HG03439 (cell line): ENCODE results near the gene CTNNA1.

Source experiments
- ATAC-seq: cut with Tn5 transposase; IDR thresholded peaks from one replicate; pipeline ENCODE4 v1.9.1; 2021; ENCODE audit warnings: mild to moderate bottlenecking, moderate library complexity; ENCODE audit not compliant: unreplicated experiment

CTNNA1 gene

DNA sequence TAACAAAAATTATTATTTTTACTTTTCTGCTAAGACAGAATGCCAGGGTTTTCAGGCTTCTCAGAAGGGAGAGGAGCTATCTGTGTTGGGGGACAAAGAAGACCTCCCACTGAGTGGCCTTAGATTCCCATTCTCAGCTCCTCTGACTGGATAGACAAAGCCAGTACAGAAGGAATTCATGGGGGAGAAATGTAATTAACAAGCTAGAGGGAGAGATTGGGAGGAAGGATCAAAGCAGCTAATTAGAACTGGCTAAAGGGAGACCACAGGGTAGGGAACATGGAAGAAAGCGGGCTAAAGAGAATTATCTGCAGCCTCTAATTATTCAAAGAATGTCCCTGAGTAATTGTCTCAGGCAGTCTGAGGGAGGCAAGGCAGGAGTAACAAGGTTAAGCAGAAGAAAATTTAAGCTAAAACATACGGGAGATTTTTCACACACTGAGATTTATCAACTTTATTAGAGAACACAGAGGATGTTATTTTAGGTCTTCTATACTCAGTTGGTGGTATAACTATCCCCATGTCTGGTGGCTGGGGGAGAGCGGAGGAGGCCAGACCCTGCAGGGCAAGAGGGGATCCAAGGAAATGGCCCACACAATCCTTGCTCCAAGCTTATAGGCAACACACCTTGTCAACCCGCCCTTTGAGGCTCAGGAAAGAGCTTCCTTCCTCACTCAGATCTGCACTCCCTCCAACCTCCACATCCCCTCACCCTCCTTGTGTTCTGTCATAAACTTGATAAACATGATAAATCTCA, 209.6 kb downstream of the CTNNA1 start:
- no peak for ATAC-seq

DNA sequence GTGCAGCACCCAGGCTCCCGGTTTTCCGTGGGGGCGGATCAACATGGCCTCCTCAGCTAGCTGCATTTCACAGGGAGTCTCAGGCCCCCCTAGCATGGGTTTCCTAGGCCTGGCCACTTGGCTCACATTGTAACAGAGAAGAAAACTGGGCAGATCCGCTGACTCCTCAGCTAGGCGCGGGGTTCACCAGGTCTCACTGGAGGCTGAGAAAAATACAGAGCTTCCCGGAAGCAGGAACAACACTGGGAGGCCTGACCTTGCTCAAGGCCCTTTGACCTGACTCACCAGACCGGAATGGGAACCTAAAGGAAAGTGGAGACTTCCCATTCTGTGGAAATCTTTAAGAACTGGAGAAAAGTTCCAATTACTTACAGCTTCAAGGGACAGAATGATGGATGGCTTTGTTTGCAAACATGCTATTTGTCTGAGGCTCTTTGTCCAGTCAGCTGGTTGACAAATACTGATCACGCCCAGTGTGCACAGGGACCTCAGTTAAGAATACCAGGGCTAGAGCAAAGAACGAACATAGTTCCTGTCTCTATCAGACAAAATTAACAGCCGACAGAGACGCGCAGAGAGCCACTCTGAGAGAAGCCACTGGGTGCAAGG, 210.6 kb downstream of the CTNNA1 start:
- no peak for ATAC-seq

DNA sequence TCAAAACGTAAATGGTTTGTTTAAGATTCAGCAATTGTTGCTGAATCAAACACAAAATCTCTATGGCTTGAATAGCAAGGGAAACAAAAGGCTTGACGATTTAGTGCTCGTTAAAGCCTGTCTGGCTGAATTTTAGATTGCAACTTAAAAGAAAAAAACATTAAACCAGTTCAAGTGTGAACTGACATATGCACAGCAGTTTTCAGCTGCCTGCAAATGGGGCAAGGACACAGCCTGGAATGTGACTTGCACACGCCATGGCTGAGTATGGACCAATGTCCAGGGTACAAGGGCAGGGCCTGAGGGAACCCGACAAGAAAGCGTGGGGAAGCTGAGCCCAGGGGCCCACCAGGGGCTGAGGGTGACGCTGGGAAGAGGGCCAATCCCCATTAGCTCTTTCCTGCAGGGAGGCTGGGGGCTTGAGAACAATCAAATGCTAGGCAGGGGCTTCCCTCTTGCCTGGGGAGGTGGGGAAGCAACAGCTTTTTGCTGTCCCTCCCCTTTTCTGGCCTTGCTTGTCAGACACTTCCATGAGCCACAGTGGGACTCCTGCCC, 211.5 kb downstream of the CTNNA1 start:
- no peak for ATAC-seq

DNA sequence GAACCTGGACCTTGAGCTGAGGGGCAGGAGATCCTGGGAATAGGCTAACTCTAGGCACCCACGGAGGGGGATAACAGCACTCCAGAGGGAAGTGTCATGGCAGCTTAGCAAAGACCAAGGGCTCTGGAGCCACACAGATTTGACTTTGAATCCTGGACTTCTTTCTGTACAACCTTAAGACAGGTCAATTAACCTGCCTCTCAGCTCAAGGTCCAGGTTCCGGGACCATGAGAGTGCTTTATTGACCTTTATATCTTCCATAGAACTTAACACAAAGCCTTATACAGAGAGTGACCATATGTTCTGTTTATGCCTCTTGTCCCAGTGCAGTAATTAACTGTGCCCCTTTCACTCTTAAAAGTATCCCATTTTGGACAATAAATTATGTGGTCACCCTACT, 212.4 kb downstream of the CTNNA1 start:
- no peak for ATAC-seq

DNA sequence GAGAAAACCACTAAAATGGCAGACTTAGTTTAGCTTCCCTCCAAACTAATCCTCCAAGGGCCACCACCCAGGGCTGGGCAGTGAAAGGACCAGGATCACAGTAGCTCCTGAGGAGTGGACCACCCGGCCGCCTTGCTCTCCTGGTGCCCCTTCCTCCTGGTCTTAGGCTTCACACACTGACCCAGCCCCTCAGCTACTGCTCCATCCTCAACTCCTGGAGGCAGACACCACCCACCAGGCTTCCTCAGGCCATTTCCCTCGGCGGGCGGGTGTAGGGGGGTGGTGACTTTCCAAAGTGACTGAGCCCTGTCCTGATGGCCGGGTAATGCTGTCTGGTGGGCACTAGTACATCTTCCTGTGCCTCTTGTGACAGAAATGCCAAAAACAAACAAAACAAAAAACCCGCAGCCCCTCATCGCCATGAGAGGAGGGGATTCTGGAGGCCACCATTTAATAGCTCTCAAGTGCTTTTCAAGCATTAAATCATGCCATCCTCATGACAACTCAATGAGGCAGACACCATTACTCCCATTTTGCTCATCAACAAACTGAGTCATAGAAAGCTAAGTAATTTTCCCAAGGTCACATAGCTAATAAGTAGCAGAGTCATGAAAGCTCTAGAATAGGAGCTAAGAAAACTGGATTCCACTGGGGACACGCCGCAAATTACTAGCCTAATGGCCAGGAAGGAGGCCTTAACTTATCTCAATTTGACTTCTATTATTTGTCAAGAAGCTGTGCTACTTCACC, 213.2 kb downstream of the CTNNA1 start:
- ATAC-seq: no peak

DNA sequence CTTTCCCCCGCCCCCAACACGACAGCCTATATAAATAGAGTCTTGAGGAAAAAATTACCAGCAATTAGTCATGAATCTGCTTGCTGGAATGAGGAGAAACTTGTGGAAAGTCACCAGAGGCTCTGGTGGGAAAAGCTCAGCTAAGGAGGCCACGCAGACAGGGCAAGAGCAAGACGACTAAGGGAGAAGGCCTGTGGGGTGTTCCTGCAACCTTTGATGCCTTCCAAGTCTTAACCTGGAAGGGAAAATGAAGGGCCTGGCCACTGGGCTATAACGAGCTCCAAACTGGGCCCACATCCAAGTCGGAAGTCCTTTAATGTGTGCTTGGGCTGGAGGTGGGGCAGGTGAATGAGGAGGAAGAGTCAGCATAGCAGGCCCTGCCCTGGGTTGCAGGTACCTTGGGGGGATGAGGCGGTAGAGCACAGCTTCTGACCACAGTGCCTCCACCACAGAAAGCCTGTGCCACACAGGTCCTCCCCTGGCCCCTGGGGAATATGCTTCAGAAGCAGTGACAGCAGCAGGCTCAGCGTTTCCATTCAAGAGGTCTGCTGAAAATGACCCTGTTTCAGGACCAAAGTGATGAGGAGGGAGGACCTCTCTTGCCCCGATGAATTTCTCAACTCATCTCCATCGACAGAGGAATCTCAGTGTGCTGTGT, 214.7 kb downstream of the CTNNA1 start:
- no peak for ATAC-seq

DNA sequence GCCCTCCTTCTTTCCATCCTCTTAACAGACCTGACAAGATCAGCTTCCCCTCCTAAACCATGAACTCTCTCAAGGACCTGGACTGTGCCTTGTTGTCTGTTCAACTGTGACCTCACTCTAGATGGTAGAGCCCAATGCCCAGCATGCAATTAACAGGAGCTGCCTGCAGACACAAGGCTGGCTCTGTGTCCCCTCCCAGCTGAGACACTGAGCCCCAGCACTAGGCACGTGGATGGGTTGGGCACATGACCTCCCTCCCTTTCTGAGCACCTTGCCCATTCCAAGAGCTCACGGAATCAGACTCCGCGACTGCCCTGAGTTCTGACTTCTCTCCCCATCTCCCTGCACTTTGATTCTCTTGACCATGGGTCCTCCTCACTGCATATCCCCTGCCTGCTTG, 215.4 kb downstream of the CTNNA1 start:
- ATAC-seq: no peak

DNA sequence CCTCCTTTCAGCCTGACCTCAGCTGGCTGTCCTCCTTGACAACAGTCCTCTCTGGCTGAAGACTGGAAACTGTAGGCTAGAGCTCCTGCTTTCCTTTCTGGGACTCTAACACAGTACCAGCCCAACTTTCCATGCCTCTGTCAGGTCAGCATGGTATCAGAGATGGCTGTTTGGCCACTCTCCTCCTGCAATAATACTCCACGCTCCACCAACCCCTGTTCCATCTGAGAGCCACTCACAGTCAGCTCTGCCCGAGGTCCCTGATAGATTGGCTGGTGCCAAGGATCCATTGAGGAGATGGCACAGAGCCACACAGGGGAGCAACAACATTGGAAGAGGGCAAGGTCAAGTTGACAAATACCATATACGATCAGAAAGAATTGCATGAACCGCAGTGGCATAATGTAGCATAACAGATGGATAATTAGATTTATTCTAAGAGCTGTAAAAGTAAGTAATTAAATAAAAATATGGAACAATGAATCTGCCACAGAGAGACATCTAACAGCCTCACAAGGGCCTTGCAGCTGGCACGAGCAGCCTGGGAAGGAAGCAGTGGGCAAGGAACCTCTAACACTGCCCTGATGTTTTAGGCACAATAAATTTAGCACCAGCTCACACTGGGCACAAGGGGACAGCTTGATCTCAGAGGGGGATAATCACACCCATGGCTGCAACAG, 216.2 kb downstream of the CTNNA1 start:
- no peak for ATAC-seq

DNA sequence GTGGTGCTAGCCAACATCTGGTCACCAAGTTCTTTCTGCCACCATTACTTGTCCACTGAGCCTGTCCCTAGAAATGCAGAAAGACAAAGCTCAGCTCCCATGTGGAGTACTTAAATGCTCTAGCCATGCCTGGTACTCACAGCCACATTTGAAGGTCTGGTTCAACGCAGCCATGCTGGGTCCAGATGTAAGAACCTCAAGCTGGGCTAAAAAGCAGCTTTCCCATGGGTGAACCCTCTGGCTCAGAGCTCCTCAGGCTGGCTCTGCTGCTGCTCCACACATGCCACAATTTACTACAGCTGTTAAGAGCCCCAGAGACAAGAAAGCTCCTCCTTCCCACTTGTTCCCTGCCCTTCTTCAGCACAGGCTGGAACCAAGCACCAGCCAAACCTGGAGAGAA, 219.0 kb downstream of the CTNNA1 start:
- no peak for ATAC-seq

DNA sequence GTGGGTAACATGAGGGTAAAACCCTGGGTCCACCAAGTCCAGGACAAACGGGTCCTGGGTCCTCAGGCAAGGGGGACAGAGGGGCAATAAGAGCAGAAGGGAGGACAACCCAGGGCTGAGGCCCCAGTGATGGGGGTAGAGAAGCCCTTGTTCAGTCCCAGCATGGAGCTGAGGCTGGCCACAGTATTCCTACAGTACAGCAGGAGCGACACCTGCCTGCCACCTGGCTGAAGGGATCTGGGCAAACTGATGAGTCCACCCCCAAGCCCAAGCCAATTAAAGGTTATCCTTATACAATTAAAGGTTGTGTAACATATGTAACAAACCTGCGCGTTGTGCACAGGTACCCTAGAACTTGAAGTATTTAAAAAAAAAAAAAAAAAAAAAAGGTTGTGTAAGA, 219.6 kb downstream of the CTNNA1 start:
- no peak for ATAC-seq

DNA sequence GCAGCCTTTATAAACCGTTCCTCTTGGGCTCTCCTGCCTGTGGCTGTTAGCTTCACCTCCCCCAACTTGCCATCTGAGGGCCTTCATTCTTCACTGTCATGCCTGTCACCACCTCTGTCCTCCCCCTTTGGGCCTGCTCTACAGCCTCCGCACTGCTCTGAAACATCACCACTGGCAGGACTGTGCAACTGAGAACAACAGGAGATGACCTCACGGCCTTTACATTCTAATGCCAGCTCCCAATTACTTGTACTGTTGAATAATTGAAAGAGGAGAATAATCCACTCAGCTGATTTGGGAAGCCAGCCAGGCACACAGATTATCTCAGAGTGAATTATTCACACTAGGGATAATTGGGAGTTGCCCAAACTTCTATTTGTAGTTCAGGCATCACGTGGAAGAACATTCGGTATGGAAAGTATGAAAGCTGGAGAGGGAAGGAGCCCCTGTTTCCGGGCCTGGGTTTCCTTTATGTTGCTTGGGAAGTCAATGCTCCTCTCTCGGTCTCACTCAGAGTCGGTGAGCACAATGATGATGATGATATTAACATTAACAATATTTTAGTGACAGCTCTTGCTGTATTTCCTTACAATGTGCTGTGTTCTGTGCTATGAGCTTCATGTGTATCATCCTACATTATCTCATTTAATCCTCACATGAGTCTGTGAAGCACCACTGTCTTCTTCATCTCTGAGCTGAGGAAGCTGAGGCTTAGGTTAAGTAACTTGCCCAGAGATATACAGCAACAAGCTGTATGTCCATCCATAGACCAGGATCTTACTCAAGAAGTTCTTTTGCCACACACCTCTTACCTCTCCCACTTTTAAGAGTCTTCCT, 221.2 kb downstream of the CTNNA1 start:
- ATAC-seq: no peak

DNA sequence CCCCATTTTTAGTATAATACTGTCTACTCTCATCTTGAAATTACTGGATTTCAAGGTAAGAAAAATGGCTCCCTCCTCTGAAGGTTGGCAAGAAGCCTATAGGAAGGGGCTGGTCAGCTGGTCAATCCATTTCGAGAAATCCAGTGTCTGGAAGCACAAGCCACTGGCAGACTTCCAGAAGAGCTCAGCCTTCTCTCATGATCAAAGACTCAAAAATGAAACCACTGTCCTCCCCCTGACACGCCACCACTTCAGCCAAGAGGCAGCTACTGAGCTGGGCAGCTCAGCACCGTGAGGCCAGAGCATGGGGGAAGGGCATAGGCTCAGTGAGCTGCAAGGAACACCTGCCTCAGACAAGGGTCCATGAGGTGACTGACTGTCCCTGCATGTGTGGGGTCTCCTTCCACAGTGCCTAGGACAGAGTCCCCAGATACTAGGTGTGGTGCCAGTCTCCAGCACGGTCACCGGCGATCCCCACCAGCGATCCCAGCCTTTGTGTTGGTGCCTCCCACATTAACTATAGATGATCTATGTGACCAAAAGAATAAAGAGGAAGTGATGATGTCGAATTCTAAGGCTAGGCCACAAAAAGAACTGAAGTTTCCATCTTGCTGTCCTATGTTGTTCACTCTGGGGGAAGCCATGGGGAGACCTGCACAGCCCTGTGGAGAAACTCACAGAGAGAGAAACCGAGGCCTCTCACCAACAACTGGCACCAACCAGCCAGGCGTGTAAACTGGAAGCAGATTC, 222.0 kb downstream of the CTNNA1 start:
- ATAC-seq: no peak

DNA sequence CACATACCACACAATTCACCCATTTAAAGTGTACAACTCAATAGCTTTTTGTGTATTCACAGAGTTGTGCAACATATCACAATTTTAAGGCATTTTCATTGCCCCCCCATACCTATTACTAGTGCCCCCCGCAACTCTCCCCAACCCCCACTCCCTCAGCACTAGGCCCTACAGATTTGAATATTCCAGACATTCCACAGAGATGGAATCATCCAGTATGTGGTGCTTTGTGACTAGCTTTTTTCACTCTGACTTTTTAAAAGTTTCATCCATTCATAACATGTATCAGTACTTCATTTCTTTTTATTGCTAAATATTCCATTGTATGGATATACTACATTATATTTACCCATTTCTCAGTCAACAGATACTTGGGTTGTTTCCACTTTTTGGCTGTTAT, 224.9 kb downstream of the CTNNA1 start:
- no peak for ATAC-seq

DNA sequence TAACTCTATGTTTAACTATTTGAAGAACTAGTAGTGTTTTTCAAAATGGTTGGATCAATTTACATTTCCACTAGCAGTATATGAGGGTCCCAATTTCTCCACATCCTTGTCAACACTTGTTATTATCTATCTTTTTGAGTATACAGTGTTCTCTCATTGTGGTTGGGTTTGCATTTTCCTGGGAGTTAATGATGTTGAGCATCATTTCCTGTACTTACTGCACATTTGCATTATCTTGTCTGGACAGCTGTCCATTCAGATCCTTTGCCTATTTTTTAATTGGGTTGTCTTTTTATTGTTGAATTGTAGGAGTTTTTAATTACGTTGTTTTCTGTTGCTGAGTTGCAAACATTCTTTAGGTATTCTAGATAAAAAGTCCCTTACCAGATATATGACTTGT, 225.4 kb downstream of the CTNNA1 start:
- ATAC-seq: no peak

DNA sequence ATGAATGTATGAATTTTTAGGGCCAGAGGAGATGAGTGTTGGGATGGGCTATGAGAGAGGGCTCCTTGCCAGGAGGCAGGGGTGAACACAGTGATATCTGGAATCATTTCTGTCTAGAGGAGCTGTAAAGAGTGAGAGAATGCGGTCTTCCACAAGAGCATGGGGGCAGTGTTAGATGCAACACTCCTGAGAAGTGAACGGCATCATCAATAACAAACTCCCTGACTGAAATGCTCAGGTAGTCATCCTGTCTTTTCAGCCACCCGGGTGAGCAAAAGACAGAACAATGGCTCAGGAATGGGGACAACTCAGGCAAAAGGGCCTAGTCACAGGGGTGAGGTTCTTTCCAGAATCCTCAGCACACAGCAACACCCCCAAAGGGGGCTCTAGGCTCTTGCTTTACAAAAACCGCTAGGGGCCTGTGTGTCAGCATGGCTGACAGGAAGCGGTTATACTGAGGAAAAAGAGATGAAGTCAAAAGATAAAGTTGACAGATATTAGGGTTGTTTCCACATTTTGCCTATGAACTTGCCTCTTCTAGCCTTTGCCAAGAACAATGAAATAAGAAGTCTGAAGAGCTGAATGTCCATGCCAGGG, 226.6 kb downstream of the CTNNA1 start:
- ATAC-seq: no peak

DNA sequence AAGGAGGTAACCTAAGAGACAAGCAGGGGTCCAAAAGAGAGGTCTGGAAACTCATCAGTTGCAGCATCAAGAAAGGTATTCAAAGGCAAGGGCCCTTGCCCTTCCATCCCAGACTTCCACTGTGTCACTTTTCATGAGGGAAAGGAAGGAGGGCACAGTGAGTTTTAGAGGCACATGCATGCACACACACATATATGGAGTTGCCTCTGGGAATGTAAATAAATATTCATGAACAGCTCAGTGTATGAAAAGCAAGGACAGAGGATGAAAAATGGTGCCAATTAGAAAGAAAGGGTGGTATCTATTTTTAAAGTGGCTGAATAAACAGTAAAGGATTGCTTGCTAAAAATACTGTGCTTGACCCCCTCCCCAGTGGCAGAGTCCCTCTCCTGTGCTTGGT, 227.2 kb downstream of the CTNNA1 start:
- ATAC-seq: no peak

DNA sequence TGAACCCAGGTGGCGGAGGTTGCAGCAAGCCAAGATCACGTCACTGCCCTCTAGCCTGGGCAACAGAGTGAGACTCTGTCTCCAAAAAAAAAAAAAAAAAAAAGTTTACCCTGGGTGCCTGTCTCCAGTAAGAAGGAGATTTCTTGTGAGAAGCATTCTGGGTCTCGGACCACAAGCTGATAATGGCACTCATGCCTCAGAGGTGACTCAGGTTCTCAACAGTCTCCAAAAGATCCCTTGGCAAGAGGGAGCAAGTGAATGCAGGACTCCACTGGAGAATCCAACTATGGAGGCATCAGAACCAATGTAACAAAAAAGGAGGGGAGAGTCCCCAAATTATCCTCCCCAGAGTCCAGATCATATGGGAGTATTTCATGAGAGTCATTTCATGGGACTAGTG, 227.9 kb downstream of the CTNNA1 start:
- ATAC-seq: no peak

DNA sequence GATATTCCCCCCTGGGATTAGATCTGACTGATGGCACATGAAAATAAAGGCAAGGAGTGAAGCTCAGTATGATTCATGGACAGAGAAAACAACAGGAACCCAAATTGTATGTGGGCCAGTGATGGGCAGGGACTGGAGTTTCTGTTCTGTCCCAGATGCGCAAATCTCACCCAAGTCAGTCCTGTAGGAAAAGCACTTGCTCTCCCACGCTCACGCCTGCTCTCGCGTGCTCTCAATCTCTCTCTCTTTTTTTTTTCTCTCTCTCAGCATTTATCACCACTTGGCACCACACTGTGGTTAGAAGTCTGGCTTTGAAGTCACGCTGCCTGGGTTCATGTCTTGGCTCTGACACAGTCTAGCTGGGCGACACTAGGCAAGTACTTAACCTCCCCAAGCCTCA, 228.4 kb downstream of the CTNNA1 start:
- no peak for ATAC-seq

DNA sequence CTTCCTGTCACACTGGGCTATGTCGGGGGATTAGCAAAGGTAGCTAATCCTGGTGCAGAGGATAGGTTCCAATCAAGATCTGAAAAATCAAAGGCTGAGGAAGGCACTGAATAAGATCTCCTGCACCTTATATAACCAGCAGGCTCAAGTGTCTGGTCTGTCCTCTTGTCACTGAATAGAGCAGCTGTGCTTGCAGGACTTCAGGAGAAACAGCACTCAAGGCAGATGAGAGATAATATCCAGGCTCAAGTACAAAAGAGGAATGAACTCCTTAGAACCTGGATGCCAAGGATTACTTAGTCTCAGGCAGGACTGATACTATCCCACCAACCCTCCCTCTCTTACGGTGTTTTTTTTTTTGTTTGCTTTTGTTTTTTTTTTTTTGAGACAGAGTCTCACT, 230.8 kb downstream of the CTNNA1 start:
- ATAC-seq: no peak
